Nephron progenitor cell (in vitro differentiated cells): Measurements from ENCODE around the gene SHB.

Experiments
- DNase-seq: peaks from one replicate; pipeline ENCODE4 v3.0.0; 2021
- H3K27ac Mint-ChIP-seq: 2 replicates; pipeline ENCODE4 v1.8.0; 2021; ENCODE audit warnings: mild to moderate bottlenecking, moderate library complexity, mixed read lengths
- H3K27me3 Mint-ChIP-seq: 2 replicates; pipeline ENCODE4 v1.8.0; 2021; ENCODE audit warnings: mild to moderate bottlenecking, low read depth, mixed read lengths; ENCODE audit not compliant: poor library complexity
- H3K36me3 Mint-ChIP-seq: 2 replicates; pipeline ENCODE4 v1.8.0; 2021; ENCODE audit warnings: low read depth, mixed read lengths
- H3K4me1 Mint-ChIP-seq: 2 replicates; pipeline ENCODE4 v1.8.0; 2021; ENCODE audit warnings: mixed read lengths
- H3K4me3 Mint-ChIP-seq: 2 replicates; pipeline ENCODE4 v1.8.0; 2021; ENCODE audit warnings: mild to moderate bottlenecking, moderate library complexity, mixed read lengths
- H3K9me3 Mint-ChIP-seq: 2 replicates; pipeline ENCODE4 v1.8.0; 2021; ENCODE audit warnings: mild to moderate bottlenecking, moderate library complexity, mixed read lengths
- TF ChIP-seq, protein P1 (sequence below): fragments of 200-600 bp; sonication (generic); IDR thresholded peaks from 2 replicates; pipeline ENCODE4 v1.5.0; 2021; ENCODE audit warnings: antibody characterized with exemption

The SHB gene

GRCh38 chr9:37978481-37978864, 90.6 kb downstream of the SHB start:
- no peaks in the 10 kb centered on the region for H3K9me3 Mint-ChIP-seq
- H3K4me3 Mint-ChIP-seq, result no peak overlapping the region
- H3K36me3 Mint-ChIP-seq, result no peaks in the 10 kb centered on the region
- peak overlapping the region; percentile 25 for H3K27ac Mint-ChIP-seq
- peaks cover 5% of the 10 kb centered on the region for H3K27me3 Mint-ChIP-seq
- no peak for DNase-seq
- TF ChIP-seq, protein P1, sequence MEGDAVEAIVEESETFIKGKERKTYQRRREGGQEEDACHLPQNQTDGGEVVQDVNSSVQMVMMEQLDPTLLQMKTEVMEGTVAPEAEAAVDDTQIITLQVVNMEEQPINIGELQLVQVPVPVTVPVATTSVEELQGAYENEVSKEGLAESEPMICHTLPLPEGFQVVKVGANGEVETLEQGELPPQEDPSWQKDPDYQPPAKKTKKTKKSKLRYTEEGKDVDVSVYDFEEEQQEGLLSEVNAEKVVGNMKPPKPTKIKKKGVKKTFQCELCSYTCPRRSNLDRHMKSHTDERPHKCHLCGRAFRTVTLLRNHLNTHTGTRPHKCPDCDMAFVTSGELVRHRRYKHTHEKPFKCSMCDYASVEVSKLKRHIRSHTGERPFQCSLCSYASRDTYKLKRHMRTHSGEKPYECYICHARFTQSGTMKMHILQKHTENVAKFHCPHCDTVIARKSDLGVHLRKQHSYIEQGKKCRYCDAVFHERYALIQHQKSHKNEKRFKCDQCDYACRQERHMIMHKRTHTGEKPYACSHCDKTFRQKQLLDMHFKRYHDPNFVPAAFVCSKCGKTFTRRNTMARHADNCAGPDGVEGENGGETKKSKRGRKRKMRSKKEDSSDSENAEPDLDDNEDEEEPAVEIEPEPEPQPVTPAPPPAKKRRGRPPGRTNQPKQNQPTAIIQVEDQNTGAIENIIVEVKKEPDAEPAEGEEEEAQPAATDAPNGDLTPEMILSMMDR, result no peak
- H3K4me1 Mint-ChIP-seq, result peaks cover 30% of the 10 kb centered on the region

- Mint-ChIP-seq H3K36me3 (no peaks in the 10 kb centered on the region), H3K9me3 (no peaks in the 10 kb centered on the region)
Observed at GRCh38 chr9:37977851-37978480, 91.1 kb downstream of the SHB start.

DNA sequence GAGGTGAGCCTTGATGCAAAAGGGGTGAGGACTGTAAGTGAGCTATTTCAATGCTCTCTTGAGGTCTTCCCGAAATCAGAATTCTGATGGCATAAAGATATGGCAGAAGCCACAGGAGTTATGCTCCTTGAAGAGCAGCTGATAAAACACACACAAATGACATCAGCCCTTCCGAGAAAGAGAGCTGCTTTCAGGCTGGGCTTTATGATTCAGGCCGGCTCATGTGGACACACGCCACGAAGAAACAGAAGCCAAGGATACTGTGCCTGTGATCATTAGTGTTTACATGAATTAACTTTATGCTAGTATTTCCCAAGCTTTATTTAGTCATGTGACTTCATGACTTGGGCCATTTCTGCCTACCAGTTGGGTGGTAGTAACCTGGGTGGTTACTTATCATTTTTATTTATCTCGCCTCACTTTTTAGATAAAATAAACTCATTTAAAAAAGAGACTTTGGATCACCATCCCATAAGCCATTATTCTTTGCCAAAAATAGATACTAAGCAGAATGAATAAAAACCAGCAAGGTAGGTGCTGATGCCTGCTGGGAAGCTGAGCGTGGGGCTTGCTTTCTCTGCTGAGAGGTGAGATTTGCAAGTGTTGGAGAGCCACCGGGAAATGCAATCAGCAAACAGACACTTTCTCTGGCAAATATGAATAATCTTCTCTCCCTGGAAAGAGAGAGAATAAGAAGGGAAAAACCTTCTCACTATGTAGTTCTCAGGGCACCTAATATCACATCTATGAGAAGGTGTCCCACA, 92.1 kb downstream of the SHB start:
- H3K36me3 Mint-ChIP-seq, result no peaks in the 10 kb centered on the region
- no peak for DNase-seq
- no peak overlapping the region for H3K27ac Mint-ChIP-seq
- H3K4me1 Mint-ChIP-seq, result peaks cover 38% of the 10 kb centered on the region
- TF ChIP-seq, protein P1, result no peak
- peaks cover 5% of the 10 kb centered on the region for H3K27me3 Mint-ChIP-seq
- no peaks in the 10 kb centered on the region for H3K9me3 Mint-ChIP-seq
- no peak overlapping the region for H3K4me3 Mint-ChIP-seq

More at GRCh38 chr9:37977851-37978480, 91.1 kb downstream of the SHB start:
- TF ChIP-seq, protein P1, result no peak
- H3K4me1 Mint-ChIP-seq, result peaks cover 30% of the 10 kb centered on the region
- no peak for DNase-seq
- no peak overlapping the region for H3K27ac Mint-ChIP-seq
- peaks cover 5% of the 10 kb centered on the region for H3K27me3 Mint-ChIP-seq
- no peak overlapping the region for H3K4me3 Mint-ChIP-seq

GRCh38 chr9:37975639-37976038, 93.4 kb downstream of the SHB start:
- TF ChIP-seq, protein P1, result no peak
- Mint-ChIP-seq H3K9me3 (no peaks in the 10 kb centered on the region), H3K4me3 (no peak overlapping the region), H3K27me3 (peaks cover 5% of the 10 kb centered on the region), H3K36me3 (no peaks in the 10 kb centered on the region), H3K4me1 (peaks cover 38% of the 10 kb centered on the region), H3K27ac (no peak overlapping the region)
- DNase-seq, result no peak

- H3K9me3 Mint-ChIP-seq, result no peaks in the 10 kb centered on the region
- peaks cover 5% of the 10 kb centered on the region for H3K27me3 Mint-ChIP-seq
- peak overlapping the region; percentile 19 for H3K27ac Mint-ChIP-seq
- TF ChIP-seq, protein P1, result no peak
- no peak overlapping the region for H3K4me3 Mint-ChIP-seq
- DNase-seq, result no peak
- H3K4me1 Mint-ChIP-seq, result peaks cover 32% of the 10 kb centered on the region
- H3K36me3 Mint-ChIP-seq, result no peaks in the 10 kb centered on the region
Observed at GRCh38 chr9:37974506-37975173, 94.4 kb downstream of the SHB start.
